ENCODE results near the gene ARSG. TPM values are rescaled to one million over a fixed set of nuclear protein-coding genes. Genes with fewer than 3 reads are reported as not detected.

Gene ARSG
- polyA plus RNA-seq, 1 donor from 2014 or later, result 16.9 TPM

GRCh38 chr17:68381076-68381900 is 90.0 kb downstream of the ARSG start:
- Histone ChIP-seq H3K9me3 (ENCODE audit: low read length) (no peaks in the 10 kb centered on the region), H3K9ac (ENCODE audit: low read length) (no peak overlapping the region), H2AFZ (ENCODE audit: low read depth, low read length) (no peak overlapping the region), H4K20me1 (ENCODE audit: insufficient read depth) (no peaks in the 10 kb centered on the region), H3F3A (ENCODE audit: insufficient read depth, low read length, poor library complexity, severe bottlenecking) (no peaks in the 10 kb centered on the region), H3K79me2 (replicated peaks; ENCODE audit: insufficient read depth, low read length) (no peaks in the 10 kb centered on the region), H3K4me3 (ENCODE audit: low read length) (no peak overlapping the region), H3K27me3 (ENCODE audit: insufficient read depth, low read depth, low read length) (no peaks in the 10 kb centered on the region), H3K27ac (ENCODE audit: low read length) (no peak overlapping the region), H3K36me3 (ENCODE audit: insufficient read depth, low read length) (no peaks in the 10 kb centered on the region), H3K9me2 (ENCODE audit: insufficient read depth, low read length) (no peaks in the 10 kb centered on the region), H3K4me2 (ENCODE audit: low read length) (no peak overlapping the region)
- TF ChIP-seq EP300 (conservative IDR thresholded peaks at IDR 0.05; ENCODE audit: poor library complexity, severe bottlenecking) (no peak), CTCF (IDR thresholded peaks at IDR 0.05; ENCODE audit: poor library complexity, severe bottlenecking) (no peak), EZH2 (IDR thresholded peaks at IDR 0.05; ENCODE audit: borderline replicate concordance, insufficient read depth, low read length, poor library complexity, severe bottlenecking) (no peak), REST (IDR thresholded peaks at IDR 0.05; ENCODE audit: borderline replicate concordance) (no peak), RAD21 (conservative IDR thresholded peaks at IDR 0.05) (no peak), SMC3 (conservative IDR thresholded peaks at IDR 0.05; ENCODE audit: poor library complexity) (no peak), POLR2AphosphoS5 (IDR thresholded peaks at IDR 0.05) (no peak), TAF1 (IDR thresholded peaks at IDR 0.05; ENCODE audit: low read depth) (no peak), MXI1 (conservative IDR thresholded peaks at IDR 0.05; ENCODE audit: poor library complexity, severe bottlenecking) (no peak)

- no peak overlapping the region for H2AFZ ChIP-seq (ENCODE audit: low read depth, low read length)
- no peaks in the 10 kb centered on the region for H3K9me2 ChIP-seq (ENCODE audit: insufficient read depth, low read length)
- H3K27me3 ChIP-seq (ENCODE audit: insufficient read depth, low read depth, low read length), result no peaks in the 10 kb centered on the region
- H3K4me2 ChIP-seq (ENCODE audit: low read length), result no peak overlapping the region
- TF ChIP-seq REST (IDR thresholded peaks at IDR 0.05; ENCODE audit: borderline replicate concordance) (no peak), RAD21 (conservative IDR thresholded peaks at IDR 0.05) (no peak), MXI1 (conservative IDR thresholded peaks at IDR 0.05; ENCODE audit: poor library complexity, severe bottlenecking) (no peak), POLR2AphosphoS5 (IDR thresholded peaks at IDR 0.05) (no peak), SMC3 (conservative IDR thresholded peaks at IDR 0.05; ENCODE audit: poor library complexity) (no peak), TAF1 (IDR thresholded peaks at IDR 0.05; ENCODE audit: low read depth) (no peak), CTCF (IDR thresholded peaks at IDR 0.05; ENCODE audit: poor library complexity, severe bottlenecking) (no peak), EP300 (conservative IDR thresholded peaks at IDR 0.05; ENCODE audit: poor library complexity, severe bottlenecking) (no peak), EZH2 (IDR thresholded peaks at IDR 0.05; ENCODE audit: borderline replicate concordance, insufficient read depth, low read length, poor library complexity, severe bottlenecking) (no peak)
- no peaks in the 10 kb centered on the region for H3F3A ChIP-seq (ENCODE audit: insufficient read depth, low read length, poor library complexity, severe bottlenecking)
- H3K9me3 ChIP-seq (ENCODE audit: low read length), result no peaks in the 10 kb centered on the region
- H4K20me1 ChIP-seq (ENCODE audit: insufficient read depth), result no peaks in the 10 kb centered on the region
- H3K79me2 ChIP-seq (replicated peaks; ENCODE audit: insufficient read depth, low read length), result no peaks in the 10 kb centered on the region
- no peak overlapping the region for H3K27ac ChIP-seq (ENCODE audit: low read length)
- no peaks in the 10 kb centered on the region for H3K36me3 ChIP-seq (ENCODE audit: insufficient read depth, low read length)
- no peak overlapping the region for H3K9ac ChIP-seq (ENCODE audit: low read length)
- H3K4me3 ChIP-seq (ENCODE audit: low read length), result no peak overlapping the region
Measured at GRCh38 chr17:68382582-68383085, 91.3 kb downstream of the ARSG start.
